ENCODE measurements around the gene ENTREP3.

ENTREP3 gene

DNA sequence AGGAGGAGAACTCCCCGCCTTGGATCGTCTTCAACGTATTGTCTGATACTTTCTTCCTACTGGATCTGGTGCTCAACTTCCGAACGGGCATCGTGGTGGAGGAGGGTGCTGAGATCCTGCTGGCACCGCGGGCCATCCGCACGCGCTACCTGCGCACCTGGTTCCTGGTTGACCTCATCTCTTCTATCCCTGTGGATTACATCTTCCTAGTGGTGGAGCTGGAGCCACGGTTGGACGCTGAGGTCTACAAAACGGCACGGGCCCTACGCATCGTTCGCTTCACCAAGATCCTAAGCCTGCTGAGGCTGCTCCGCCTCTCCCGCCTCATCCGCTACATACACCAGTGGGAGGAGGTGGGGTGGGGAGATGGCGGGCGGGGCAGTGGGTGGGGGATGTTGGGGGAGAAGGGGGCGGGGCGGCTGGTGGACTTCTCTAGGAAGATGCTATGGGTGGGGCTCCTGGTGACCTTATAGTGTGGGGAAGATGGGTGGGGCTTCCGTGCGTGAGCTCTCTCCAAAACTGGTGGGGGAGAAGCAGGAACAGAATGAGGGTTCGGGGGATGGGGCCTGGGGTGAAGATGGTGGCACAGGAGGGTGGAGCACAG lies 27.3 kb upstream of the ENTREP3 start:
- intact Hi-C loops (cut with DNase I): no loop called here
- peak in 2 of 10 donors; percentile 31 to 62 for DNase-seq

DNA sequence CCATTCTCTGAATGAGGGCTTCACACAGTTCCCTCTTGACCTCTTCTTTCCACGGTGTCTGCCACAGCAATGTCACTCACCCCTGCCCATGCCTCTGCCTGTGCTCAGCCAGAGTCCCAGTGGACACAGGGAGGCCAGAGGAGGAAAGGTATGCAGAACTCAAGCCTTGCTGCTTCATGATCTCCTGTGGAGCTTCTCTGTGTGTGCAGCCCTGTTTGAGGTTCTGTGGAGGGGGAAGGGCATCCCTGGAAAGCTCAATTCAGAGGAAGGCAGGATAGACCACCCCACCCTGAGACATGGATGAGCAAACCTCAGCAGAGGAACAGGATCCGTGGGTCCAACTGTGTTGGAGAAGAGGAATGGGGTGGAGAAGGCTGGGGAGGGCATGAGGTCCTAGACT lies 24.0 kb upstream of the ENTREP3 start:
- intact Hi-C loops (cut with DNase I): no loop called here
- DNase-seq: peak in 2 of 10 donors; percentile 29 to 42

DNA sequence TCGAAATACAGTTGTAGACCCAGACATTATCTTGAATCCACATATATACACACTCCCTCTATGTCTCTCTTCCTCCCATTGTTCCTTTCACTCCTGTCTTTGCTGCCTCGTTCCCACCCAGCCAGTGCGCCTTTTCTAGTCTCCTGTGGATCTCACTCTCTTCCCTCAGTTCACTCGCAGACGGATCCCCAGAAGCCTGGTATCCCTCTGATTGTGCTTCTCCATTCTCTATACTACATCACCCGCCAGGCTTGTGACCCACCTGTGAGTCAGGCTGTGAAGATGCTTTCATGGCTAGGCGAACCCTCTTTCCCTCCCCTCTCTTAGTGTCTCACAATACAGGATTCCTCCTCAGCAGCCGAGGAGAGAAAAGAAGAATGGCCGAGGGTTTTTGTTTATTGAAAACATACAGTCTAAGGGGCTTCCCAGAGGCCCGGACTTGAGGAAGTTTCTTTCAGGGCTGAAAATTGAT lies 23.4 kb upstream of the ENTREP3 start:
- DNase-seq: peak in 2 of 10 donors; percentile 70 to 78
- intact Hi-C loops (cut with DNase I): no loop called here

DNA sequence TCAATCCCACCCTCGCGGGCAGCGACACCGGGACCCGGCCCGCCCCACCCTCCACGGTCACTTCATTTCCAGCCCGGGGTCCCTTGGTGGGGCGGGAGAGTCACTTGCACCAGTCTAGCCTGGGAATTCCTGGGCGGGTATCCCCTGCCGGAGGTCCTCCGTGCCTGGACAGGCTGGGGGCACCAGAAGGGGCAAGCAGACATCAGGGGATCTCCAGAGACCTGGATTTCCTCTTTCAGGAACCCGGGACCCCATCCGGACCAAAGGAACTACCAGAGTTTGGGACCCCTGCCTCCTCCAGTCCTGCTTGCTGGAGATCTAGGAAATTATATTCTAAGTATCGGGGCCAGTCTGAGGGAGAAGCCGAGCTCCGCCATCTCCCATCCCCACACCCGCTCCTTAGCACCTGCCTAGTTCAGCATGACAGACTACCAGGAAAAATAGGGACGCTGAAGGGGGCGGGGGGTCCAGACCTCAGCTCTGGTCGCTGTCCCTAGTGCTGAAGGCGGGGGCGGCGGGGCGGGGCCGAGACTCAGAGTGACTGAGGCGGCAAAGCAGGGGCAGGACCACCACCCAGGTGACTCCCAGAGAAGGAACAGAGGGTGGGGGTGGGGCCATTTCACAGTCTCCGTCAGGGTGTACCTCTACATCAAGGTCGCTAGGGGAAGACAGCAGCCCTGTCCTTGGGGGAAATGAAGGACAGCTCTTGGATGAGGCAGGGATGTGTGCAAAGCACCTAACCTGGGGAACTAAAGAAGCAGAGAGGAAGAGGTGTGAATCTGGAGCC lies 22.8 kb upstream of the ENTREP3 start:
- intact Hi-C loops (cut with DNase I): loop anchor here (1.0 kb wide), 1 partner anchor 45 kb away; no protein-coding TSS in a partner anchor
- DNase-seq: peak in 3 of 10 donors; percentile 32 to 82 (median 78)

DNA sequence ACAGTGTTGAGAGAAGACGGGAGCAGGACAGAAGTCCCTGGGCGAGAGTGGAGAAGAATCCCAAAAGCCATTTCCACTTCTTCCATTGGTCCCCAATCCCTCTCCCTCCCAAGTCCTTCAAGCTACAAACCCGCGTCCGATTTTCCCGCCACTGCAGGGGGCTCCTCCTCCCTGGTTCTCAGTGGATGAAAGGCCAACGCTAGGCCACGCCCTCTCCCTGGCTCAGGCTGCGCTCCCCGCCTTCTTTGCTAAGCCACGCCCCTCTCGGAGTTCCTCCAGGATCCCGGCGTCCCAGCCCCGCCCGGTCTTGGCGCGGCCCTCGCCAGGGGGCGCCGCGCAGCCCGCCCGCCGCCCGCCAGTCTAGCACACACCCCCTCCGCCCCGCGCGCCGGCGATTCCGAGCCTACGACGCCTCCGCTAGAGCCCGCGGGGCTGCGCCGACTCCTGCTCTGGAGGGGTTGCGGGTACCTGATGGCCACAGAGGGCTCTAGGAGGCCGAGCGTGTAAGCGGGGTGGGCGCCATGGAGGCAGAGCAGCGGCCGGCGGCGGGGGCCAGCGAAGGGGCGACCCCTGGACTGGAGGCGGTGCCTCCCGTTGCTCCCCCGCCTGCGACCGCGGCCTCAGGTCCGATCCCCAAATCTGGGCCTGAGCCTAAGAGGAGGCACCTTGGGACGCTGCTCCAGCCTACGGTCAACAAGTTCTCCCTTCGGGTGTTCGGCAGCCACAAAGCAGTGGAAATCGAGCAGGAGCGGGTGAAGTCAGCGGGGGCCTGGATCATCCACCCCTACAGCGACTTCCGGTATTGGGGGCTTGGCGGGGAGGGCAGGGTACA lies 22.0 kb upstream of the ENTREP3 start, which contains the start of gene HCN3:
Gene HCN3 (plus strand): TSS at position 394 of the 832 bp plus-strand sequence. CDS start 128 bp downstream, at position 522.
- intact Hi-C loops (cut with DNase I): loop anchor here (1.0 kb wide), 1 partner anchor 46 kb away; no protein-coding TSS in a partner anchor
- DNase-seq: peak; percentile 96 to 100 (median 98)

DNA sequence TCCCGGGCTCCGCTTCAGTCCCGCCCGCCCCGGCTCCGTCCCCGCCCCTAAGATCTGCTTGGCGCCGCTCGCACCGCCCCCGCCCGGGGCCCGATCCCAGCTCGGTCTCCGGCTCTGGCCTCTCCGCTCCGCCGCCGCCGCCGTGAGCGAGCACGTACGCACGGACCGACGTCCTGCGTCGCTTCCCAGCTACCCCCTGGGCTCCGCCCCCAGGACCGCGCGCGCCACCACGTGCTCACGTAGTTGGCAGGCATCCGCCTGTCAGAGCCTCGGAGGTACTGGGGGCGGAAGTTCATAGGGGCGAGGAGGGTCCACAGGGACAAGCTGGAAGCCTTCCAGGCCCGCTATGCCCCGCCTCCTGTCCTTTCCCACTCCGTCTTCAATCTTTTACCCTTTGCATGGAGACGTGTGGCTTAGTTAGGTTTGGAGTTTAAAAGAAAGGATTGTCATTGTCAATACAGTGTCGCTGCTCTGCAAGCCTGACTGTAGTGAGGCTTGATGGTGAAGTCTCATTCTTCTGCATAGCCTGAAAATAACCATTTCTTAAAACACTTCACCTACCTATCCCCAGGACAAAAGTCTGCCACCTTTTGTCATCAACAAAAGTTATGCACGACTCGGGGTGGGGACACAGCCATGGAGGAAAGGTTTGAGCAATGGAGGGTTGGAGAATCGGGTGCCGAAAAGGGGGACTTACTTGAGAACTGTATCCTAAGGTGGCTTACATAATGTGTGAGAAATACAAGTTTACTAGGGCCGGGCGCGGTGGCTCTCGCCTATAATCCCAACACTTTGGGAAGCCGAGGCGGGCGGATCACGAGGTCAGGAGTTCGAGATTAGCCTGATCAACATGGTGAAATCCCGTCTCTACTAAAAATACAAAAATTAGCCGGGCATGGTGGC lies 18.3 kb upstream of the ENTREP3 start, which contains the start of gene CLK2:
Gene CLK2 (minus strand): TSS at position 162 of the 903 bp plus-strand sequence. CDS start 2,527 bp downstream, outside the sequence.
- intact Hi-C loops (cut with DNase I): no loop called here

DNA sequence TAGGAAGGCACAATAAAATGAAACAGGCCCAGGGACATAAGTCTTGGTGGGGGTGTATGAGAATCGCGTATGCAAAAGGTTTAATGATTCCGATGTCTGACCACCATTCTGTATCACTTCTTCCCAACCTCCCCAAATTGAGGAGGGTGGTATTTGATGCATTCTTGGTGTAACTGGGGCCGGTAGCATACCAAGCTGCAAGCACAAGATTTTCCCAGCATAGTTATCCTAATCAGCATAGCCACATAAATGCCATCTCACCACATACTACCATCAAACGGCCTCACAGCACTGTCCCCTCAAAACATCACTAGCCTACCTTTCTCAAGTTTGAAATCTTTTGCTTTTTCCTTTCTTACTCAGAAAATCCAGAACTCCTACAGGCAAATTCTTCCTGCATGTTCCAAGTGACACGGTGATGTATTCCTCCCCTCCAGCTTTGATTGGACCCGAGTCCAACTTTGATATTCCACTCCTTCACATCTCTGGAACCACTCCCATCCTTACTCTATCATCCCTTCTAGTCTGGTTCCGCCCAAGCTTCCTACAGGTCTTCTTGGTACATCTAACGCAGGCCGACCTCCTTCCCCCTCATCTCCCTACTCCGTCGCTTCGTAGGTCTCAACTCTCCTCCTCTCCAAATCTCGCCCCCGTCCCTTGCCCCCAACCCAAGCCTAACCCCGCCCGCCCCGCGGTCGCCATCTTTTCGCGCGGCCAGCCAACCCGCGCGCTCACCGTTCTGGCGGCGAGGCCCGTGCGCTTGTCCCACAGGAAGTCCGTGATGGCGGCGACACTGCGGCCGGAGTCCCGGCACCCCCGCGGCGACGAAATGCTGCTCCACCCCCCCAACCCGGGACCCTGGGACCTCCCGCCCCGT lies 17.4 kb upstream of the ENTREP3 start:
- intact Hi-C loops (cut with DNase I): loop anchor here (1.0 kb wide), 1 partner anchor 10 kb away; the partner anchor contains the start of gene SCAMP3
- peak in 1 of 10 donors; percentile 42 for DNase-seq

More for the DNA sequence above, 18.3 kb upstream of the ENTREP3 start, which contains the start of gene CLK2:
- DNase-seq: peak; percentile 91 to 99 (median 94)

DNA sequence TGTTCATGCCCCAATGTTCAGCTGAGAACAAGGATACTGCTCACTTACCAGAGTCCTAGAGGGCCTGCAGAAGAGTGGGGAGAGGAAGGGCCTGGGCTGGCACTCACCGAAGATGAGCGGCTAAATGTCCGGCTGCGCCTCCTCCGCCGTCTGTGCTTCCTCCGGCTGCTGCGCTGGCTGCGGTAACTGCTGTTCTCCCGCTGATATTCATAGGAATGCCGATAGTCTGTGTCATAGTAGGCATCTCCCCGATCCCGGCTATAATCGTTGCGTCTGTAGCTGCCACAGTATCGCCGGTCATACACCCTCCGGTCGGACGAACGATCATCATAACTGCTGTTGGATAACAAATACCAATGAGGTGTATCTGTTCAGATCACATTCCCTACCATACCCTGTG lies 14.1 kb upstream of the ENTREP3 start:
- intact Hi-C loops (cut with DNase I): no loop called here
- DNase-seq: no peak

DNA sequence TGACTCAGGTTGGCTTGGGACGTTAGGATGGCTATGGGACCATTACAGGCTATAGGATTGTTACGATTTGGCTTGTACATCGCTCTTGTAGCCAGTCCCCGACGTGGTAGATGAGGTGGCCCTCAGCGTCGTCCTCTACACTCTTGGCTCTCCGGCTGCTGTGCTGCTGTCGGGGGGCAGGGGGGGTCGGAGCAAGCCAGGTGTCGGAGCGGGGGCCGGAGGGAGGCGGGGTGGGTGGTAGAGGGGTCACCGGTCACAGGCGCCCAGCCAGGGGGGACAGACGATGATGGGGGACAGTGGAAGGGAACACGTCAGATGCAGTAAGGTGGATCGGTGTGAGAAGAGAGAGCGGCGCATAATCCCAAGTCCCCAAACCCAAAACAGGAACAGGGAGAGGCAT lies 13.3 kb upstream of the ENTREP3 start:
- DNase-seq: no peak
- intact Hi-C loops (cut with DNase I): no loop called here

DNA sequence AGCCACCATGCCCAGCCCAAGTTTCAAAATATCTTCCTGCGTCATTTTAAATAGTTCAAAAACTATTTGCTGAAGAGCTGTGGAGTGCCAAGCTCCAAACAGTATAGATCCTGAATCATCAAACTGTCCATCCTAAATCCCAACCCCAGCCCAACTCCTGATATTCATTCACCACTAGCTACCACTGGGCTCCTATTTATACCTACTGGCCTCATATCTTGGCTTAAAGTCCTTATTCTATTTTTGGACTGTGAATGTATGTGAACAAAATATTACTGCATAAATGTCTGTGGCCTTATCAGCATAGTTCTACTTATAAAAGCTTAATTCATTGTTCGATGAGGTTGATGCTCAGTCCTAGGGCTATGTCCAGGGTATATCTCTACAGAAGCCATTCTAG lies 12.1 kb upstream of the ENTREP3 start:
- intact Hi-C loops (cut with DNase I): no loop called here
- no peak for DNase-seq

DNA sequence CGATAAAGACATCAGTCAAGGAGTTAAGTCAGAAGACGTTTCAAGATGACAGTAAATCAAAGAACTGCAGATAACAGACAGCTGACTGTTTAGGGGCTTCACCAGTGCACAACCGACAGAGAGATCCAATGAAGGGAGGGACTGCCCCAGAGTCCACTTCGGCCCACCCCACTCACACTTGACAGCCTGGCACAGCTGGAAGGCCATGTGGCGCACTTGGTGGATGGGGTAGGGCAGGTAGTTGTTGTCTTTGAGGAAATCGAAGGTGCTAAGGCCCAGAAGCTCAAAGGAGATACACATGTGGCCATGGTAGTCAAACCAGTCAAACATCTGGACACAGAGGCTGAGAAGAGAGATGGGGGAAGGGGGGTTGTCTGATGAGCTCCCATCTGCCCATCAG lies 11.3 kb upstream of the ENTREP3 start:
- DNase-seq: no peak
- intact Hi-C loops (cut with DNase I): no loop called here

DNA sequence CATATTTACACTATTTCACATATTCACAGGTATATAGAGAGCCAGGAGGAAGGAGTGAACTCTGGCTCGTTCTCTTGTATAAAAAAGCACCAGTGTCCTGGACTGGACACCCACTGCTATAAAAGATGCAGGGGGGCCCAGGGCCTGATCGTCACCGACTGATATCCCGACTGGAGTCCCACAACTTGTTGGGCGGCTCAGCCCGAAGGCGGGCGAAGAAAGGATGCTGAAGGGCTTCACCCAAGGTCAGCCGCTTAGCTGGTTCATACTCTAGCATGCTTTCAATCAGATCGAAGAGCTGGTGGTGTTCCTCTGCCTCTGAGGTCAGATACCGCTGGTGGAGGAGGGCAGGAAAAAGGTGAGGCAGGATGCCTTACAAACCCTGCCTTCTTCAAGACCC lies 7.8 kb upstream of the ENTREP3 start:
- intact Hi-C loops (cut with DNase I): no loop called here
- no peak for DNase-seq

DNA sequence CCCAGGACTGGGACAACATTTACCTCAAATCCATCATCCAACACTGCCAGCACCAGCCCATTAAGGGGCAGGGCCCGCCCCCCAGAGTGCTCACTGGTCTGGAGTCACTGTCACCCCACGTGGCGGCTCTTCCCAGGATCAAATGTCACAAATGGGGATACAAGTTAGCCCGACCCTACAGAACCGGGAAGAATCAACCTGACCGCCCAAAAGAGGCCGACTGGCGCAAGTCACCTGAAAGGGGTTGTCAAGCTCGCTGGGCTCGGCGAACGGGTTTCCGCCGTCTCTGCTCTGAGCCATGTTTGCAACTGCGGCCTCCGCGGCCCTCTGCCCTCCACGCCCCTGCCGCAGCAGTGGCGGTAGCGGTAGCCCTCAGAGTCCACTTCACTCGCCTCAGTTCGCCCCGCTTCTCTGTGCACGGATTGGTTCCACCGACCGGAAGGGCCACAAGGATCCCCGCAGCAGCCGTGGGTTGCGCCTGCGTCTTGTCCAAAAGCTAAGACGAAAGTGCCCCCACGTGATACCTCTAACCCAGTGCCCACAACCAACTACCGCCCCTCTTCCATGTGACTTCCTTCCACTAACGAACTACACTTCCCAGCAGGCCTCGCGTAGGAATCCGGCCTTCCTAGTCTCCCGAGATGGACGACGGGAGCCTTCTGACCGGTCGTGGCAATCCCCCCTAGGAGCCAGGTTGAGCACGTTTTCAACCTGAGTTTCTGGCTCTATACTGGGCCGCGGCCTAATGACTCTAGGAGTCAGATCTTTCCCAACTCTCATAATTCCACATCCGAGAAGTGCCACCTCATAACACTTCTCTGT lies 6.8 kb upstream of the ENTREP3 start, which contains the start of gene SCAMP3:
Gene SCAMP3 (minus strand): TSS at position 509 of the 822 bp plus-strand sequence. CDS start 209 bp downstream, at position 300.
- intact Hi-C loops (cut with DNase I): loop anchor here (1.0 kb wide), 1 partner anchor 10 kb away; no protein-coding TSS in a partner anchor

DNA sequence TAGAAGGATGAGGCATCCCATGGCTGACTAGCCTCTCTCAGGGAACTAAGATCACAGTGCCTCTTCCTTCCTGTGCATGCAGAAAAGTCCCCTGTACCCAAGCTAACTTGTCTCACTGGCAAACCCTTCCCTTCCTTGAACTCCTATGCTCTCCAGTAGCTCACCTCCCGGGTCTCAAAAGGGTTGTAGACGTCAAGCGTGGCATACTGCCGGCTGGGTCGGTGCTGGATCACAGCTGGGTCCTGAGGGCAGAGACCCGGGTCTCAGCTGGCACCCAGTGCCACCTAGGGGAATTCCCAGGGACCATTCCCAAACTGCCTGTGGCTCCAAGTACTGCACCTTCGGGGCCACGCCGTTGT lies 6.2 kb upstream of the ENTREP3 start:
- intact Hi-C loops (cut with DNase I): no loop called here
- no peak for DNase-seq

More for the DNA sequence above, 6.8 kb upstream of the ENTREP3 start, which contains the start of gene SCAMP3:
- peak; percentile 94 to 99 (median 96) for DNase-seq

DNA sequence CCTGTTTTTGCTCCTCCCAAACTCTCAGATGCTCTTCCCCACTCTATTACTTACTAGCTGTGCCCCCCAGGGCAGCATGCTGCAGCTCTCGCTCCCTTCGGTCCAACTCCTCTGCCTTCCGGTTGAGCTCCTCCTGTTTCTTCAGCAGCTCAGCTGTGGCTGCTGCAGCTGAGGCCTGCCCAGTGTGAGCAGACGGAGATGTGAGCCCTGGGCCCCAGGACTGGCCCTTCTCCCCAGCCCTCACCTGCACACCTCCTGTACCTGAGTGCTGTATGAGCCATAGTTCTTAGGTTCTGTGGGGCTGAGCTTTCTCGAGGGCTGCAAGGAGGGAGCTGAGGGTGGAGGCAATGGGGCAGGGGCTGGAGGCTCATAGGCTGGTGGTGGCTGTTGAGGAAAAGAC lies 5.0 kb upstream of the ENTREP3 start:
- intact Hi-C loops (cut with DNase I): no loop called here
- no peak for DNase-seq

DNA sequence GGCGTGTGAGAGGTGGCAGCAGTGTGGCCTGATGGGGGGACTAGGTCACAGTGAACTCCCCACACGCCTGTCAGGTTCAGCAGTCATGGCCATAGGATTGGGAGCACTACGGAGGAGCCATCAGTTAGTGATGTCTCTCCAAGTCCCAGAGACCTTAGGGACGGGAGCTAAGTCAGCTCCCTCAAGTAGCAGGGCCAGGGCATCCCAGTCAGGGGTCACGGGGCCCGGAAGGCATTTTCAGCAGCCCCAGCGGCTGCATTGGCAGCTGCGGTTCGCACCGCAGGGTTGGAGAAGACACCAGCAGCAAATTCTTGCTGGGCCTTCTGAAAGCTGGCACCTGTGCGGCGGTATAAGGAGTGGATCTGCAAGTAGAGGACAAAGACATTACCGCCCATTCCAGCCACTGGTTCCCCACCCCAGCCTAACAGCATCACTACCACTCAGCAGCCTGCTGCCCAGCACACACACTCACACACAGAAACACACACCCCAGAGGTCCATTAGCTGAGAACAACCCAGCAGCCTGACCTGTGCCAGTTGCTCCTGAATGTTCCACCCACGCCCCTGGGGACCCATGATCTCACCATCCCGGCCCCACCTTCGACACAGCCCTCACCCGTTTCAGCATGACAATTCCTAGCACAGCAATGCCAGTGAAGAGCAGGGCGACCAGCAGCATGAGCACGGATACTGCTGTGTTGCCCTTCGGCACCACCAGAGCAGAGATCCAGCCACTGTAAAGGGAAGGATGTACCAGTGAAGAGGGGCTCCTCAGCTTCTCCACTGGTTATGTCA lies 972 bp upstream of the ENTREP3 start:
- peak in 1 of 10 donors; percentile 82 for DNase-seq
- intact Hi-C loops (cut with DNase I): loop anchor here (10.0 kb wide), 1 partner anchor 249 kb away; no protein-coding TSS in a partner anchor
